ENCODE data around the gene PPP1R36.
"Not testable (repeated sequence)": the region's sequence is repeated elsewhere in the genome, so short reads cannot be mapped to it uniquely, and the experiment has no call there.

PPP1R36 gene

GRCh38 chr14:64518229-64518628 lies 31.5 kb upstream of the PPP1R36 start:
- DNase-seq: no peak

- no peak for DNase-seq
Measured at GRCh38 chr14:64520699-64521098, 29.1 kb upstream of the PPP1R36 start.

GRCh38 chr14:64522591-64523355 lies 27.0 kb upstream of the PPP1R36 start:
- no peak for DNase-seq

- no peak for DNase-seq
Measured at GRCh38 chr14:64525354-64525753, 24.4 kb upstream of the PPP1R36 start.

GRCh38 chr14:64531567-64531966 lies 18.2 kb upstream of the PPP1R36 start:
- DNase-seq: no peak

GRCh38 chr14:64536488-64537245 lies 13.1 kb upstream of the PPP1R36 start:
- no peak for DNase-seq

GRCh38 chr14:64540208-64541202 lies 9.3 kb upstream of the PPP1R36 start, which contains the start of gene HSPA2:
Gene HSPA2, plus strand, starts transcription at chr14:64540741. Its CDS starts 109 bp downstream, at chr14:64540850.
- DNase-seq: peak; percentile 74 to 100 (median 99)

GRCh38 chr14:64541261-64541971 lies 8.3 kb upstream of the PPP1R36 start:
- peak in 18 of 56 donors; percentile 18 to 67 (median 37) for DNase-seq

- peak in 3 of 56 donors; percentile 14 to 65 (median 48) for DNase-seq
Measured at GRCh38 chr14:64541972-64542835, 7.6 kb upstream of the PPP1R36 start.

GRCh38 chr14:64542836-64543201 lies 6.9 kb upstream of the PPP1R36 start:
- DNase-seq: no peak

- DNase-seq: no peak
Measured at GRCh38 chr14:64544607-64545312, 5.0 kb upstream of the PPP1R36 start.

- no peak for DNase-seq
Measured at GRCh38 chr14:64549016-64549415, 745 bp upstream of the PPP1R36 start.

- no peak for DNase-seq
Measured at GRCh38 chr14:64550621-64551333, 1.0 kb downstream of the PPP1R36 start.

- DNase-seq: no peak
Measured at GRCh38 chr14:64554556-64554955, 4.8 kb downstream of the PPP1R36 start.

- DNase-seq: no peak
Measured at GRCh38 chr14:64556526-64556925, 6.8 kb downstream of the PPP1R36 start.

GRCh38 chr14:64558216-64558615 lies 8.5 kb downstream of the PPP1R36 start:
- DNase-seq: not testable (repeated sequence)

GRCh38 chr14:64561631-64562030 lies 11.9 kb downstream of the PPP1R36 start:
- DNase-seq: peak in 1 of 56 donors; percentile 9

- no peak for DNase-seq
Measured at GRCh38 chr14:64562436-64562835, 12.7 kb downstream of the PPP1R36 start.

Data from amygdala (tissue), 56 donors.